ENCODE data around the gene P2RY2.

DNA sequence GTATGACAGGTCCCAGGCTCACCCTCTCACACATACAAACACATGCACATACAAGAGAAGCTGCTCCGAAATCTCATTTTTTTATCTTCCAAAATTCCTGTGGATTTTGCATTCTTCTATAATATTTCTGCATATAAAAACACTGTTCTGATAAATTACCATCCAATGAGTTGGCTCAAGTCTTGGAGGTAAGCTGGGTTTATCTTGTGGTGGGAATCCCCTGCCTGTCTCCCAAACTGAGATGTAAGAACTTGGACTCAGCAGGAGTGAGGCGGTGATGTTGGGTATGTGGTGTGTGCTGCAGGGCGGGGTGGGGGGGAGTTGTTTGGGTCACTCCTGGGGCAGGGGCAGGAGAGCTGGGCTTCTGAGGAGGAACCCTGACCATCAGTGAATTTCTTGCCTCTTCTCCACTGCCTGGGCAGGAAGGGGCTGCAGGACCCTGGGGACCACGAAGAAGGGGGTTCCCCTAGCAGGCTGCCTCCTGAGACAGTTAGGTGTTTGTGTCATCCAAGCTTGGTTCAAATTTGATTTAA is 47.3 kb downstream of the P2RY2 start:
- TF ChIP-seq POLR2A (IDR thresholded peaks at IDR 0.05): no peak
- TF ChIP-seq, protein P1, sequence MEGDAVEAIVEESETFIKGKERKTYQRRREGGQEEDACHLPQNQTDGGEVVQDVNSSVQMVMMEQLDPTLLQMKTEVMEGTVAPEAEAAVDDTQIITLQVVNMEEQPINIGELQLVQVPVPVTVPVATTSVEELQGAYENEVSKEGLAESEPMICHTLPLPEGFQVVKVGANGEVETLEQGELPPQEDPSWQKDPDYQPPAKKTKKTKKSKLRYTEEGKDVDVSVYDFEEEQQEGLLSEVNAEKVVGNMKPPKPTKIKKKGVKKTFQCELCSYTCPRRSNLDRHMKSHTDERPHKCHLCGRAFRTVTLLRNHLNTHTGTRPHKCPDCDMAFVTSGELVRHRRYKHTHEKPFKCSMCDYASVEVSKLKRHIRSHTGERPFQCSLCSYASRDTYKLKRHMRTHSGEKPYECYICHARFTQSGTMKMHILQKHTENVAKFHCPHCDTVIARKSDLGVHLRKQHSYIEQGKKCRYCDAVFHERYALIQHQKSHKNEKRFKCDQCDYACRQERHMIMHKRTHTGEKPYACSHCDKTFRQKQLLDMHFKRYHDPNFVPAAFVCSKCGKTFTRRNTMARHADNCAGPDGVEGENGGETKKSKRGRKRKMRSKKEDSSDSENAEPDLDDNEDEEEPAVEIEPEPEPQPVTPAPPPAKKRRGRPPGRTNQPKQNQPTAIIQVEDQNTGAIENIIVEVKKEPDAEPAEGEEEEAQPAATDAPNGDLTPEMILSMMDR (IDR thresholded peaks at IDR 0.05): no peak

All from heart left ventricle (tissue), 13 donors.